Liver (tissue), 2 donors: ENCODE data around the gene RTEL1.

Experiments used
- GABPA ChIP-seq, 2 donors: IDR thresholded peaks in 1 of 2; conservative IDR thresholded peaks in 1 of 2; 2 replicates each; pipeline ENCODE4 v1.6.1; 2016; ENCODE audit warnings: antibody characterized with exemption in 2 of 2, mild to moderate bottlenecking in 1 of 2, moderate library complexity in 1 of 2
- NR2F2 ChIP-seq: IDR thresholded peaks from 2 replicates; pipeline ENCODE4 v1.6.1; 2016; ENCODE audit warnings: antibody characterized with exemption
- donor health status: healthy.

- TF ChIP-seq NR2F2 (no peak), GABPA (IDR thresholded peaks at IDR 0.05 in 1 of 2, conservative IDR thresholded peaks at IDR 0.05 in 1 of 2) (no peak)
Measured at GRCh38 chr20:63703471-63703975, 45.4 kb downstream of the RTEL1 start.
